Liver (tissue), 9 donors: ENCODE data around the gene KIF26A. TPM values are rescaled to one million over a fixed set of nuclear protein-coding genes. Genes with fewer than 3 reads are reported as not detected.

Source experiments
- DNase-seq: peaks from one replicate; pipeline ENCODE4 v3.0.0-alpha.2; 2017; ENCODE audit warnings: low spot score
- H3K27ac ChIP-seq, 2 donors: one replicate each; pipeline ENCODE4 v1.7.0; 2013; ENCODE audit warnings: inconsistent platforms in 2 of 2, low read length in 2 of 2, control low read depth in 1 of 2, low read depth in 1 of 2, mild to moderate bottlenecking in 1 of 2
- H3K27me3 ChIP-seq, 4 donors: one replicate each; pipeline versions ENCODE4 v1.6.1 to v1.7.0; 2013; ENCODE audit warnings: low read length in 3 of 4, inconsistent platforms in 1 of 4, mild to moderate bottlenecking in 1 of 4, moderate library complexity in 1 of 4; ENCODE audit not compliant: control insufficient read depth in 4 of 4, insufficient read depth in 4 of 4
- H3K36me3 ChIP-seq, 4 donors: one replicate each; pipeline versions ENCODE4 v1.6.1 to v1.7.0; 2013; ENCODE audit warnings: low read length in 3 of 4, mild to moderate bottlenecking in 3 of 4, low read depth in 1 of 4, moderate library complexity in 1 of 4; ENCODE audit not compliant: control insufficient read depth in 4 of 4, insufficient read depth in 3 of 4
- H3K4me1 ChIP-seq, 4 donors: one replicate each; pipeline versions ENCODE4 v1.6.1 to v1.7.0; 2013; ENCODE audit warnings: low read length in 3 of 4, mild to moderate bottlenecking in 3 of 4, moderate library complexity in 1 of 4; ENCODE audit not compliant: control insufficient read depth in 4 of 4, insufficient read depth in 4 of 4
- H3K4me3 ChIP-seq, 3 donors: one replicate each; pipeline versions ENCODE4 v1.6.1 to v1.7.0; 2013; ENCODE audit warnings: low read length in 3 of 3, control low read depth in 1 of 3, low read depth in 1 of 3, mild to moderate bottlenecking in 1 of 3
- H3K9ac ChIP-seq, 2 donors: one replicate each; pipeline ENCODE4 v1.7.0; 2013; ENCODE audit warnings: low read length in 2 of 2, mild to moderate bottlenecking in 2 of 2, moderate library complexity in 2 of 2, control low read depth in 1 of 2, low read depth in 1 of 2
- H3K9me3 ChIP-seq, 4 donors: one replicate each; pipeline versions ENCODE4 v1.6.1 to v1.7.0; 2013; ENCODE audit warnings: low read length in 3 of 4; ENCODE audit not compliant: control insufficient read depth in 4 of 4
- ATF3 ChIP-seq: IDR thresholded peaks from 2 replicates; pipeline ENCODE4 v1.6.1; 2016; ENCODE audit warnings: antibody characterized with exemption
- CTCF ChIP-seq: fragments of 150-350 bp; IDR thresholded peaks from 2 replicates; pipeline ENCODE4 v1.5.1; 2017; ENCODE audit warnings: improper control_type of control experiment, low read depth, low read length; ENCODE audit not compliant: missing input control
- EGR1 ChIP-seq, 2 donors: IDR thresholded peaks; 2 replicates each; pipeline ENCODE4 v1.6.1; 2016 to 2018; ENCODE audit warnings: antibody characterized with exemption in 2 of 2, low read depth in 2 of 2
- FOXA1 ChIP-seq: IDR thresholded peaks from 2 replicates; pipeline ENCODE4 v1.6.1; 2016; ENCODE audit warnings: antibody characterized with exemption
- FOXA2 ChIP-seq: IDR thresholded peaks from 2 replicates; pipeline ENCODE4 v1.6.1; 2016; ENCODE audit warnings: antibody characterized with exemption
- GABPA ChIP-seq, 2 donors: IDR thresholded peaks in 1 of 2; conservative IDR thresholded peaks in 1 of 2; 2 replicates each; pipeline ENCODE4 v1.6.1; 2016; ENCODE audit warnings: antibody characterized with exemption in 2 of 2, mild to moderate bottlenecking in 1 of 2, moderate library complexity in 1 of 2
- HNF4A ChIP-seq, 2 donors: conservative IDR thresholded peaks; 2 replicates each; pipeline ENCODE4 v1.6.1; 2016; ENCODE audit warnings: antibody characterized with exemption in 2 of 2, mild to moderate bottlenecking in 2 of 2
- HNF4G ChIP-seq: IDR thresholded peaks from 2 replicates; pipeline ENCODE4 v1.6.1; 2016; ENCODE audit warnings: antibody characterized with exemption
- JUND ChIP-seq, 2 donors: IDR thresholded peaks; 2 replicates each; pipeline ENCODE4 v1.6.1; 2016; ENCODE audit warnings: antibody characterized with exemption in 2 of 2
- MAX ChIP-seq: IDR thresholded peaks from 2 replicates; pipeline ENCODE4 v1.6.1; 2016; ENCODE audit warnings: antibody characterized with exemption
- NR2F2 ChIP-seq: IDR thresholded peaks from 2 replicates; pipeline ENCODE4 v1.6.1; 2016; ENCODE audit warnings: antibody characterized with exemption
- RAD21 ChIP-seq, 2 donors: IDR thresholded peaks; 2 replicates each; pipeline ENCODE4 v1.6.1; 2016; ENCODE audit warnings: antibody characterized with exemption in 2 of 2, mild to moderate bottlenecking in 2 of 2
- REST ChIP-seq: IDR thresholded peaks from 2 replicates; pipeline ENCODE4 v1.6.1; 2016; ENCODE audit warnings: antibody characterized with exemption, mild to moderate bottlenecking
- RXRA ChIP-seq, 2 donors: IDR thresholded peaks; 2 replicates each; pipeline ENCODE4 v1.6.1; 2017 to 2018; ENCODE audit warnings: antibody characterized with exemption in 2 of 2, mild to moderate bottlenecking in 1 of 2
- TAF1 ChIP-seq: conservative IDR thresholded peaks from 2 replicates; pipeline ENCODE4 v1.6.1; 2016; ENCODE audit warnings: antibody characterized with exemption, mild to moderate bottlenecking
- YY1 ChIP-seq: IDR thresholded peaks from 2 replicates; pipeline ENCODE4 v1.6.1; 2016; ENCODE audit warnings: antibody characterized with exemption, mild to moderate bottlenecking
- WGBS: extraction: QIAGEN DNeasy Blood & Tissue Kit; methylation state at CpG from one replicate; pipeline ENCODE4 v1.1.7; 2013; 5-methylcytosine and 5-hydroxymethylcytosine counted together
- polyA plus RNA-seq, 2 donors: library from polyadenylated mRNA; stranded (reverse) in 1 of 2; unstranded in 1 of 2; fragments of 200-250 nt in 1 of 2; fragments of >200 nt in 1 of 2; fragmentation: Nextera tagmentation in 1 of 2; extraction: Ambion mirVana in 1 of 2; gene quantifications; one replicate each; pipeline versions ENCODE4 v1.2.1 to v1.2.3, GENCODE V29; 2013 to 2015
- total RNA-seq, 2 donors: library from RNA; depleted of rRNA; stranded (reverse); fragments of >200 nt; gene quantifications; one replicate each; pipeline ENCODE4 v1.2.3, GENCODE V29; 2014
- donor health status: healthy.
- donor health status: healthy.
- donor health status: healthy.
- donor health status: healthy.
- donor health status: healthy.

The KIF26A gene
- total and polyA plus RNA-seq, 4 donors = 0.07 to 10.2 (median 1.3) TPM

DNA sequence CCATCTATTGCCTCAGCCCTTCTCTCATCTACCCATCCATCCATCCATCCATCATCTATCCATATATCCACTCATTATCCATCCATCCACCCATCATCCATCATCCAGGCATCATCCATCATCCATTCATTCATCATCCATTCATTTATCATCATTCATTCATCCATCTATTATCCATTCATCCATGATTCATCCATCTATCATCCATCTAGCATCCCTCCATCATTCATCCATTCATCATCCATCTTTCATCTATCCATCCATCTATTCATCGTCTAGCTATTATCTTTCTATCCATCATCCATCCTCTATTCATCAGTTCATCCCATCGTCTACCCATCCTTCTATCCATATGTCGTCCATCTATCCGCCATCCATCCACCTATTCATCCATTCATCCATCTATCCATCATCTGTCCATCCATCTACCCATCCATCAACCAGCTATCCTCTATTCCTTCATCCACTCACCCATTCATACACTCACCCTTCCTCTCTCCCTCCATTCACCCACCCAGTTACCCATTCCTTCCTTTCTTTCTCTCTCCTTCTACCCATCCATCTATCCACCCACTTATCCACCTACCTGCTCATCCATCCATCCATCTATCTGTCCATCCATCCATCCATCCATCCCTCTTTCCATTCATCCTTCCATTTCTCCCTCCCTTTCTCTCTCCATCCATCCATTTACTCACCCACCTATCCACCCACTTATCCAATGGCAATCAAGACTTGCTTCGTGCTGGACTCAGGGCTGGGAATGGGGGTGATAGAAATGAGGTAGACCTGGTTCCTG, 59.3 kb downstream of the KIF26A start:
- 86% methylated on average over 5 of the region's 5 CpGs for WGBS
- Histone ChIP-seq H3K27me3 (no peaks in the 10 kb centered on the region), H3K4me1 (no peaks in the 10 kb centered on the region), H3K9me3 (no peaks in the 10 kb centered on the region), H3K27ac (no peak overlapping the region), H3K36me3 (no peaks in the 10 kb centered on the region), H3K4me3 (no peak overlapping the region), H3K9ac (no peak overlapping the region)
- TF ChIP-seq RAD21 (IDR thresholded peaks at IDR 0.05) = no peak
- no peak for TF ChIP-seq NR2F2
- no peak for TF ChIP-seq HNF4A (conservative IDR thresholded peaks at IDR 0.05)
- TF ChIP-seq EGR1 (IDR thresholded peaks at IDR 0.05; ENCODE audit: low read depth in 2 of 2) = no peak
- TF ChIP-seq ATF3 = no peak
- TF ChIP-seq CTCF = no peak
- no peak for TF ChIP-seq GABPA (IDR thresholded peaks at IDR 0.05 in 1 of 2, conservative IDR thresholded peaks at IDR 0.05 in 1 of 2)
- TF ChIP-seq FOXA1 = no peak
- no peak for TF ChIP-seq FOXA2
- no peak for TF ChIP-seq JUND (IDR thresholded peaks at IDR 0.05)
- TF ChIP-seq RXRA (IDR thresholded peaks at IDR 0.05) = no peak
- TF ChIP-seq MAX = no peak
- TF ChIP-seq REST = no peak
- DNase-seq = no peak

GRCh38 chr14:104199266-104199895, 61.0 kb downstream of the KIF26A start:
- no peak for DNase-seq
- 74% methylated on average over 23 of the region's 23 CpGs for WGBS

More at GRCh38 chr14:104199266-104199895, 61.0 kb downstream of the KIF26A start:
- Histone ChIP-seq H3K4me1 (no peaks in the 10 kb centered on the region), H3K27me3 (no peaks in the 10 kb centered on the region), H3K36me3 (no peaks in the 10 kb centered on the region), H3K27ac (no peak overlapping the region), H3K4me3 (no peak overlapping the region), H3K9me3 (no peaks in the 10 kb centered on the region), H3K9ac (no peak overlapping the region)
- TF ChIP-seq NR2F2 (no peak), JUND (IDR thresholded peaks at IDR 0.05) (no peak), GABPA (IDR thresholded peaks at IDR 0.05 in 1 of 2, conservative IDR thresholded peaks at IDR 0.05 in 1 of 2) (no peak), EGR1 (IDR thresholded peaks at IDR 0.05; ENCODE audit: low read depth in 2 of 2) (no peak), FOXA1 (no peak), ATF3 (no peak), RAD21 (IDR thresholded peaks at IDR 0.05) (no peak), MAX (no peak), TAF1 (no peak), REST (no peak), FOXA2 (no peak), HNF4G (no peak), YY1 (no peak), RXRA (IDR thresholded peaks at IDR 0.05) (no peak)
